ENCODE measurements around the gene RANBP10. TPM values are rescaled to one million over a fixed set of nuclear protein-coding genes. Genes with fewer than 3 reads are reported as not detected.

Gene RANBP10
- total RNA-seq (2011; cell fraction: chromatin; rRNA removed; ENCODE audit: low replicate concordance): 28.9 and 56.2 TPM in 2 replicates
- total RNA-seq (2011; cell fraction: nucleolus; rRNA removed): 28.6 and 28.7 TPM in 2 replicates
- 26.3 and 27.1 TPM in 2 replicates for total RNA-seq (2011; cell fraction: nucleoplasm; rRNA removed)
- total RNA-seq (2014; rRNA removed): 4.5 and 7.7 TPM in 2 replicates
- 4.8 TPM in 2 replicates for total RNA-seq (2014; rRNA removed; fragmentation: Illumina TruSeq; extraction: Trizol)
- total RNA-seq (2015; rRNA removed; fragmentation: Illumina TruSeq; extraction: Trizol): 5.9 and 6.4 TPM in 2 replicates
- 16.2 and 19.3 TPM in 2 replicates for total RNA-seq (2021)
- 10.4 and 19.8 TPM in 2 replicates for polyA plus RNA-seq (2011; rRNA removed)
- polyA plus RNA-seq (2011; cell fraction: cytosol; rRNA removed): 12.6 and 15.1 TPM in 2 replicates
- 35.3 and 40.0 TPM in 2 replicates for polyA plus RNA-seq (2011; cell fraction: nucleus; rRNA removed)
- polyA plus RNA-seq (2012): 11.5 and 16.0 TPM in 2 replicates
- polyA plus RNA-seq (2014; fragmentation: Illumina TruSeq; extraction: Trizol): 14.8 and 15.4 TPM in 2 replicates
- polyA plus RNA-seq (2014; fragmentation: Nextera tagmentation; extraction: Ambion mirVana): 1 to 10 TPM in 1 of 2 experiments, under 1 TPM in 1; 0.61 to 1.4 TPM
- polyA plus RNA-seq (2014; rRNA removed): 9.9 and 10.2 TPM in 2 replicates
- polyA minus RNA-seq (2011; rRNA and poly(A)+ RNA removed): 20.3 and 21.7 TPM in 2 replicates
- polyA minus RNA-seq (2011; cell fraction: cytosol; rRNA and poly(A)+ RNA removed): 10.1 and 10.7 TPM in 2 replicates
- polyA minus RNA-seq (2011; cell fraction: nucleus; rRNA and poly(A)+ RNA removed): 12.9 and 17.8 TPM in 2 replicates
- Bru-seq, nascent RNA: percentile 65 among the genes with signal in this experiment
- percentile 74 among the genes with signal in this experiment for BruChase-seq, experiment 1, labeled RNA remaining after a 2-hour chase
- BruChase-seq, experiment 2, labeled RNA remaining after a 6-hour chase: percentile 77 among the genes with signal in this experiment
- long read RNA-seq, experiment 1, full-length matches to known transcripts: 1 of 41 reads
- long read RNA-seq, experiment 1, partial matches to known transcripts: 13 of 41 reads
- long read RNA-seq, experiment 1, other reads (novel, unspliced or antisense): 27 of 41 reads
- long read RNA-seq, experiment 2, partial matches to known transcripts: 2 of 16 reads
- long read RNA-seq, experiment 2, other reads (novel, unspliced or antisense): 14 of 16 reads
- long read RNA-seq, experiment 3, full-length matches to known transcripts: 2 of 6 reads
- long read RNA-seq, experiment 3, partial matches to known transcripts: 0 of 6 reads
- long read RNA-seq, experiment 3, other reads (novel, unspliced or antisense): 4 of 6 reads

DNA sequence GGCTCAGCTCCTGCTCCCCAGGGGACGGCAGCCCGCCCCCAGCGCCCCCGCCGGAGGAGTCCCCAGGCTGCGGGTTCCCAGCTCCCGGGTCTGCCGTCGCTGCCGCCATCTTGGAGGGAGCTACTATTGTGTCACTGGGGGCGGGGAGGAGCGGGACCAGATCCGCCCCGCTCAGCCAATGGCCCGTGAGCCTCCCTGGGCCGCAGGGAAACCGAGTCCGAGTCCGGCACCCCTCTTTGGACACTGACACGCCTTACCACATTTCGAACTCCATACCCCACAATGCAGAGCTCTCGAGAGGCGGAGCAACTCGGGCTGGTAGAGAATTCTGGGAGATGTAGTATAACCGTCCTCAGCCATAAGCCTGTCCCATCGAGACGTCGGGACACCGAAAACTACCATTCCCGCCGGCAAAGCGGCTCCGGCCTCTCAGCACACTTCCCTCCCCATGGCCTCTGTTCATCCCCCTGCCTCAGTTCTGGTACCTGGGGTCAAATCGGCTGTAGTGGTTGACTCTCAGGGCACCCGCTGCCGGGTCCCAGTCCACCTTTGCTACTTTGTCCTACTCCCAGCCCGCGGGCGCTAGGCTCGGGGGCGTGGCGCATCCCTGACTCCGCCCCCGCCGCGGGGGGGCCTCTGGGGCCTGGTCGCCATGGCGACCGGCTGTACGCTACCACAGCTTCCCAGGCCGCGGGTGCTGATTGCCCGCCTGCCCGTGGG lies at the start of gene RANBP10, which contains the start of gene TSNAXIP1:
Gene RANBP10 (minus strand): TSS at position 133 of the 720 bp plus-strand sequence. CDS start 24 bp downstream, at position 109.
Gene TSNAXIP1 (plus strand): TSS at position 462 of the 720 bp plus-strand sequence. CDS start 261 bp downstream, outside the sequence.
- Histone ChIP-seq H3K4me1 (replicated peaks in 1 of 2; ENCODE audit: control insufficient read depth in 2 of 2, insufficient read depth in 2 of 2, low read length in 2 of 2) (peaks cover 15 to 18% of the 10 kb centered on the region in 2 experiments; a peak in 4 of 5 replicates), H3K4me3 (peak within 1 kb of the TSS; percentile 98), H3K9ac (ENCODE audit: insufficient read depth in 1 of 2, low read depth in 2 of 2, low read length in 2 of 2) (peak within 1 kb of the TSS; percentile 95), H3K9me1 (ENCODE audit: control insufficient read depth, insufficient read depth, low read length) (no peaks in the 10 kb centered on the region), H2AFZ (ENCODE audit: low read depth, low read length) (peak within 1 kb of the TSS; percentile 98), H3K27me3 (ENCODE audit: control insufficient read depth in 2 of 2, insufficient read depth in 2 of 2, low read length in 2 of 2) (no peaks in the 10 kb centered on the region), H3K27ac (ENCODE audit: extremely low read depth, low read depth, low read length) (peak within 1 kb of the TSS; percentile 86), H3K36me3 (ENCODE audit: control insufficient read depth, insufficient read depth, low read length) (peaks cover 30% of the 10 kb centered on the region; the same call in 2 of the 3 replicates), H3K79me2 (ENCODE audit: control insufficient read depth, insufficient read depth, low read length) (peaks cover 35% of the 10 kb centered on the region), H3K9me3 (replicated peaks; ENCODE audit: control insufficient read depth, insufficient read depth, low read depth, low read length) (no peaks in the 10 kb centered on the region), H3K4me2 (ENCODE audit: insufficient read depth, low read length) (peak within 1 kb of the TSS; percentile 92), H4K20me1 (replicated peaks; ENCODE audit: control insufficient read depth, insufficient read depth, low read length) (no peaks in the 10 kb centered on the region)
- in situ Hi-C loops (cut with MboI): no loop called here
- peak; percentile 99 for ATAC-seq
- no TSS peak for BruUV-seq (replicated peaks)
- intact Hi-C loops (cut with micrococcal nuclease): loop anchor here (1.0 to 5.0 kb wide), 2 partner anchors 86 to 134 kb away; no protein-coding TSS in a partner anchor
- under 1% methylated on average over 51 of the region's 54 CpGs for WGBS (ENCODE audit: insufficient coverage, low coverage, missing lambda C conversion rate)
- peak; percentile 99 for FAIRE-seq
- CTCF ChIA-PET (ENCODE audit: low intra/inter-chr PET ratio): no interaction called here
- peak; percentile 94 to 99 (median 96) for DNase-seq (ENCODE audit: extremely low read depth in 1 of 4, low spot score in 3 of 4)
- POLR2A ChIA-PET: interaction anchor here (0.5 to 1.6 kb wide), 15 partner anchors 10 to 1362 kb away, joined by 3 to 12 read pairs (median 4); partner anchors contain the start of gene GFOD2
- TF ChIP-seq YY1 (IDR thresholded peaks at IDR 0.05; ENCODE audit: borderline replicate concordance in 1 of 3, control insufficient read depth in 1 of 3, extremely low read depth in 1 of 3, insufficient read depth in 3 of 3, insufficient read length in 1 of 3, insufficient replicate concordance in 2 of 3, low read depth in 1 of 3, low read length in 2 of 3) (peak; percentile 88 to 98 (median 96)), POLR2G (IDR thresholded peaks at IDR 0.05; ENCODE audit: low read depth, low read length) (peak; percentile 94), ZNF384 (IDR thresholded peaks at IDR 0.05; ENCODE audit: low read depth, low read length) (no peak), RBFOX2 (IDR thresholded peaks at IDR 0.05; ENCODE audit: low read depth, low read length) (peak; percentile 92), ZNF583 (CRISPR knock-in tag; IDR thresholded peaks at IDR 0.05) (peak; percentile 88), C11orf30 (IDR thresholded peaks at IDR 0.05; ENCODE audit: low read depth) (peak; percentile 70), DMBX1 (CRISPR knock-in tag; IDR thresholded peaks at IDR 0.05; ENCODE audit: borderline replicate concordance) (peak; percentile 94), NRF1 (conservative IDR thresholded peaks at IDR 0.05 in 1 of 2, IDR thresholded peaks at IDR 0.05 in 1 of 2) (peak; percentile 72 to 77), FOXM1 (IDR thresholded peaks at IDR 0.05; ENCODE audit: low read depth) (no peak), FOXM1 (CRISPR knock-in tag; IDR thresholded peaks at IDR 0.05; ENCODE audit: low read depth) (no peak), NEUROD1 (IDR thresholded peaks at IDR 0.05; ENCODE audit: borderline replicate concordance, low read depth, low read length, partially characterized antibody) (no peak), ETS2 (tag; IDR thresholded peaks at IDR 0.05; ENCODE audit: borderline replicate concordance, poor library complexity, severe bottlenecking) (no peak), HCFC1 (IDR thresholded peaks at IDR 0.05; ENCODE audit: low read depth, low read length) (peak; percentile 98)
- TF ChIP-seq, protein P1, sequence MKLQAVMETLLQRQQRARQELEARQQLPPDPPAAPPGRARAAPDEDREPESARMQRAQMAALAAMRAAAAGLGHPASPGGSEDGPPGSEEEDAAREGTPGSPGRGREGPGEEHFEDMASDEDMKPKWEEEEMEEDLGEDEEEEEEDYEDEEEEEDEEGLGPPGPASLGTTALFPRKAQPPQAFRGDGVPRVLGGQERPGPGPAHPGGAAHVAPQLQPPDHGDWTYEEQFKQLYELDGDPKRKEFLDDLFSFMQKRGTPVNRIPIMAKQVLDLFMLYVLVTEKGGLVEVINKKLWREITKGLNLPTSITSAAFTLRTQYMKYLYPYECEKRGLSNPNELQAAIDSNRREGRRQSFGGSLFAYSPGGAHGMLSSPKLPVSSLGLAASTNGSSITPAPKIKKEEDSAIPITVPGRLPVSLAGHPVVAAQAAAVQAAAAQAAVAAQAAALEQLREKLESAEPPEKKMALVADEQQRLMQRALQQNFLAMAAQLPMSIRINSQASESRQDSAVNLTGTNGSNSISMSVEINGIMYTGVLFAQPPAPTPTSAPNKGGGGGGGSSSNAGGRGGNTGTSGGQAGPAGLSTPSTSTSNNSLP (IDR thresholded peaks at IDR 0.05; ENCODE audit: borderline replicate concordance, low read depth, low read length): no peak
